Measurements from ENCODE around the gene CACTIN.

DNA sequence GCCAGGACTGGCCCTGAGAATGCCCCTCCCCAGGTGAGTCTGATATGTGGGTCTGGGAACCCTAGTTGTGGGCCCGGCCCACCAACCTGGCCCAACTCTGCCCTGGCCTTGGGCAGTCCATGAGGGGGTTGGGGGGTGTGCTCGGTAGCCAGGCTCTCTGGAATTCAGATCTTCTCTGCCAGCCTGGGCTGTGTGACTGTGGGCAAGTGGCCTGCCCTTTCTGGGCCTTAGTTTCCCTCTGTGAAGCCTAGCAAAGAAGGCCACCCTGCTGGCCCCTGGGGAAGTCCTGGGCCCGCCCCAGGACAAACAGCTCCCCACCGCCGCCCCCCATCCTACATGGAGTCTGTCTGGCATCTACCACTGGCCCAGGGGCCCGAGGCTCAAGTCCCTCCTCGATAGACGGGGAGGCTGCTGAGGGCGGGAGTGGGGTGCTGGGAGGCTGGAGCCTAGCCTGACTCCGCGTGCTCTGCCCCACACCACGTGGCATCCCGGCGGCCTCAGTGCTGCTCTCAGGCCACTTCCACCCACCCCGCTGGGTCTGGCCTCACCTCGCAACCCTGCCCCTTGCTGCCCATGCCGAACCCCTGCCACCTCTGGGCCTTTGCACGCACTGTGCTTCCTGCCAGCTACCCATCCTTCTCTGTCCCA, 11.6 kb downstream of the CACTIN start:
- TF ChIP-seq, protein P1, sequence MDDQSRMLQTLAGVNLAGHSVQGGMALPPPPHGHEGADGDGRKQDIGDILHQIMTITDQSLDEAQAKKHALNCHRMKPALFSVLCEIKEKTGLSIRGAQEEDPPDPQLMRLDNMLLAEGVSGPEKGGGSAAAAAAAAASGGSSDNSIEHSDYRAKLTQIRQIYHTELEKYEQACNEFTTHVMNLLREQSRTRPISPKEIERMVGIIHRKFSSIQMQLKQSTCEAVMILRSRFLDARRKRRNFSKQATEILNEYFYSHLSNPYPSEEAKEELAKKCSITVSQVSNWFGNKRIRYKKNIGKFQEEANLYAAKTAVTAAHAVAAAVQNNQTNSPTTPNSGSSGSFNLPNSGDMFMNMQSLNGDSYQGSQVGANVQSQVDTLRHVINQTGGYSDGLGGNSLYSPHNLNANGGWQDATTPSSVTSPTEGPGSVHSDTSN (IDR thresholded peaks at IDR 0.05), result no peak
- no peak for TF ChIP-seq EZH2phosphoT487 (IDR thresholded peaks at IDR 0.05; ENCODE audit: borderline replicate concordance, low read depth)
- no peak for TF ChIP-seq TEAD4 (IDR thresholded peaks at IDR 0.05; ENCODE audit: borderline replicate concordance, insufficient read depth)
- no peak for TF ChIP-seq NRF1 (IDR thresholded peaks at IDR 0.05; ENCODE audit: low read depth, low read length)
- TF ChIP-seq ELF1 (IDR thresholded peaks at IDR 0.05), result no peak
- no peak for TF ChIP-seq MXI1 (IDR thresholded peaks at IDR 0.05; ENCODE audit: low read depth, low read length)
- no peak for TF ChIP-seq EP300 (IDR thresholded peaks at IDR 0.05; ENCODE audit: borderline replicate concordance in 1 of 2, low read depth in 1 of 2, low read length in 1 of 2)
- TF ChIP-seq, protein P2, sequence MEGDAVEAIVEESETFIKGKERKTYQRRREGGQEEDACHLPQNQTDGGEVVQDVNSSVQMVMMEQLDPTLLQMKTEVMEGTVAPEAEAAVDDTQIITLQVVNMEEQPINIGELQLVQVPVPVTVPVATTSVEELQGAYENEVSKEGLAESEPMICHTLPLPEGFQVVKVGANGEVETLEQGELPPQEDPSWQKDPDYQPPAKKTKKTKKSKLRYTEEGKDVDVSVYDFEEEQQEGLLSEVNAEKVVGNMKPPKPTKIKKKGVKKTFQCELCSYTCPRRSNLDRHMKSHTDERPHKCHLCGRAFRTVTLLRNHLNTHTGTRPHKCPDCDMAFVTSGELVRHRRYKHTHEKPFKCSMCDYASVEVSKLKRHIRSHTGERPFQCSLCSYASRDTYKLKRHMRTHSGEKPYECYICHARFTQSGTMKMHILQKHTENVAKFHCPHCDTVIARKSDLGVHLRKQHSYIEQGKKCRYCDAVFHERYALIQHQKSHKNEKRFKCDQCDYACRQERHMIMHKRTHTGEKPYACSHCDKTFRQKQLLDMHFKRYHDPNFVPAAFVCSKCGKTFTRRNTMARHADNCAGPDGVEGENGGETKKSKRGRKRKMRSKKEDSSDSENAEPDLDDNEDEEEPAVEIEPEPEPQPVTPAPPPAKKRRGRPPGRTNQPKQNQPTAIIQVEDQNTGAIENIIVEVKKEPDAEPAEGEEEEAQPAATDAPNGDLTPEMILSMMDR (IDR thresholded peaks at IDR 0.05), result no peak
- TF ChIP-seq SMC3 (IDR thresholded peaks at IDR 0.05; ENCODE audit: low read depth, low read length), result no peak
- TF ChIP-seq POLR2AphosphoS5 (IDR thresholded peaks at IDR 0.05; ENCODE audit: low read depth, low read length), result no peak
- no peak for TF ChIP-seq NFIC (IDR thresholded peaks at IDR 0.05; ENCODE audit: borderline replicate concordance)
- no peak for TF ChIP-seq TCF12 (IDR thresholded peaks at IDR 0.05)
- TF ChIP-seq, protein P3, sequence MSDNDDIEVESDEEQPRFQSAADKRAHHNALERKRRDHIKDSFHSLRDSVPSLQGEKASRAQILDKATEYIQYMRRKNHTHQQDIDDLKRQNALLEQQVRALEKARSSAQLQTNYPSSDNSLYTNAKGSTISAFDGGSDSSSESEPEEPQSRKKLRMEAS (IDR thresholded peaks at IDR 0.05; ENCODE audit: low read depth), result no peak
